Measurements from ENCODE around the gene CCDC38. TPM values are rescaled to one million over a fixed set of nuclear protein-coding genes. Genes with fewer than 3 reads are reported as not detected.

CCDC38 gene
- total RNA-seq, 1 donor from 2014 or later, result not detected

- no peak for DNase-seq (ENCODE audit: extremely low read depth, low read depth, low spot score)
Observed at GRCh38 chr12:95962222-95962621, 19.8 kb upstream of the CCDC38 start.

- DNase-seq (ENCODE audit: extremely low read depth, low read depth, low spot score), result no peak
Observed at GRCh38 chr12:95960241-95960640, 17.8 kb upstream of the CCDC38 start.

GRCh38 chr12:95959107-95959506 lies 16.7 kb upstream of the CCDC38 start:
- no peak for DNase-seq (ENCODE audit: extremely low read depth, low read depth, low spot score)

GRCh38 chr12:95956557-95957145 lies 14.2 kb upstream of the CCDC38 start:
- DNase-seq (ENCODE audit: extremely low read depth, low read depth, low spot score), result no peak

GRCh38 chr12:95955549-95956159 lies 13.2 kb upstream of the CCDC38 start:
- no peak for DNase-seq (ENCODE audit: extremely low read depth, low read depth, low spot score)

GRCh38 chr12:95953000-95953399 lies 10.6 kb upstream of the CCDC38 start:
- DNase-seq (ENCODE audit: extremely low read depth, low read depth, low spot score), result no peak

GRCh38 chr12:95951515-95951914 lies 9.1 kb upstream of the CCDC38 start:
- DNase-seq (ENCODE audit: extremely low read depth, low read depth, low spot score), result no peak

- DNase-seq (ENCODE audit: extremely low read depth, low read depth, low spot score), result no peak
Observed at GRCh38 chr12:95949477-95950206, 7.2 kb upstream of the CCDC38 start.

GRCh38 chr12:95944108-95944704 lies 1.8 kb upstream of the CCDC38 start:
- DNase-seq (ENCODE audit: extremely low read depth, low read depth, low spot score), result no peak

GRCh38 chr12:95943330-95943842 lies 972 bp upstream of the CCDC38 start, which contains the start of gene AMDHD1:
Gene AMDHD1, plus strand, starts transcription at chr12:95943331. Its CDS starts 68 bp downstream, at chr12:95943399.
- no peak for DNase-seq (ENCODE audit: extremely low read depth, low read depth, low spot score)

- DNase-seq (ENCODE audit: extremely low read depth, low read depth, low spot score), result no peak
Observed at GRCh38 chr12:95942101-95942523, 302 bp downstream of the CCDC38 start.

GRCh38 chr12:95940514-95940913 lies 1.9 kb downstream of the CCDC38 start:
- no peak for DNase-seq (ENCODE audit: extremely low read depth, low read depth, low spot score)

GRCh38 chr12:95922231-95922630 lies 20.2 kb downstream of the CCDC38 start:
- DNase-seq (ENCODE audit: extremely low read depth, low read depth, low spot score), result no peak

- DNase-seq (ENCODE audit: extremely low read depth, low read depth, low spot score), result no peak
Observed at GRCh38 chr12:95919110-95919509, 23.3 kb downstream of the CCDC38 start.

- no peak for DNase-seq (ENCODE audit: extremely low read depth, low read depth, low spot score)
Observed at GRCh38 chr12:95918194-95918993, 24.0 kb downstream of the CCDC38 start.

GRCh38 chr12:95909871-95910270 lies 32.5 kb downstream of the CCDC38 start:
- DNase-seq (ENCODE audit: extremely low read depth, low read depth, low spot score), result no peak

- DNase-seq (ENCODE audit: extremely low read depth, low read depth, low spot score), result no peak
Observed at GRCh38 chr12:95908573-95908972, 33.8 kb downstream of the CCDC38 start.

GRCh38 chr12:95898081-95898480 lies 44.3 kb downstream of the CCDC38 start:
- DNase-seq (ENCODE audit: extremely low read depth, low read depth, low spot score), result no peak

- no peak for DNase-seq (ENCODE audit: extremely low read depth, low read depth, low spot score)
Observed at GRCh38 chr12:95896846-95897245, 45.6 kb downstream of the CCDC38 start.

- no peak for DNase-seq (ENCODE audit: extremely low read depth, low read depth, low spot score)
Observed at GRCh38 chr12:95890958-95891357, 51.5 kb downstream of the CCDC38 start.

GRCh38 chr12:95887311-95887710 lies 55.1 kb downstream of the CCDC38 start:
- DNase-seq (ENCODE audit: extremely low read depth, low read depth, low spot score), result no peak
